Panc1 (cell line): ENCODE measurements around the gene SDC4. TPM values are rescaled to one million over a fixed set of nuclear protein-coding genes. Genes with fewer than 3 reads are reported as not detected.

ENCODE experiments used
- ATAC-seq: fragments of 200-7000 bp; cut with Tn5 transposase; 2 replicates; pipeline ENCODE4 v1.9.1; 2020; ENCODE audit warnings: mild to moderate bottlenecking, moderate library complexity
- BruUV-seq: library from RNA; stranded (reverse); fragments of 400-500 nt; replicated peaks from 2 replicates; lab custom pipeline; 2021; lab: Mats Ljungman, UMichigan
- CTCF ChIA-PET: fragments of 300-600 bp; sonication (Branson Sonifier 250); formaldehyde crosslinking; loops from one replicate; lab custom pipeline; 2022; ENCODE audit warnings: antibody characterized with exemption; lab: Charles Lee
- POLR2A ChIA-PET: fragments of 300-600 bp; sonication (Branson Sonifier 250); formaldehyde crosslinking; loops from one replicate; lab custom pipeline; 2022; ENCODE audit warnings: antibody characterized with exemption; lab: Charles Lee
- DNase-seq: peaks from one replicate; pipeline ENCODE4 v3.0.0-alpha.2; 2010; ENCODE audit warnings: low read depth, low spot score
- H3K27ac ChIP-seq: 2 replicates; pipeline ENCODE4 v1.5.1; 2011; ENCODE audit warnings: mild to moderate bottlenecking, low read length, inconsistent platforms
- H3K27me3 ChIP-seq: fragments of 200-500 bp; sonication (Bioruptor generic); 2 replicates; pipeline ENCODE4 v1.6.0; 2014; ENCODE audit warnings: low read length, inconsistent platforms; ENCODE audit not compliant: control insufficient read depth, insufficient read depth
- H3K36me3 ChIP-seq: fragments of 200-500 bp; sonication (Bioruptor generic); 2 replicates; pipeline ENCODE4 v1.5.1; 2014; ENCODE audit warnings: inconsistent platforms, mild to moderate bottlenecking, low read length, moderate library complexity; ENCODE audit not compliant: control insufficient read depth, insufficient read depth
- H3K4me1 ChIP-seq: 2 replicates; pipeline ENCODE4 v1.5.1; 2011; ENCODE audit warnings: inconsistent platforms, mild to moderate bottlenecking, low read length, moderate library complexity; ENCODE audit not compliant: control insufficient read depth, insufficient read depth
- H3K4me3 ChIP-seq, 2 experiments: 2 replicates each; pipeline ENCODE4 v1.5.1; 2011 to 2012; ENCODE audit warnings: low read depth in 2 of 2, low read length in 2 of 2, mild to moderate bottlenecking in 2 of 2, inconsistent platforms in 1 of 2, moderate library complexity in 1 of 2
- H3K9me3 ChIP-seq: fragments of 200-500 bp; sonication (Bioruptor generic); 2 replicates; pipeline ENCODE4 v1.5.1; 2014; ENCODE audit warnings: low read depth, mild to moderate bottlenecking, inconsistent platforms, low read length, moderate library complexity; ENCODE audit not compliant: control insufficient read depth, insufficient read depth
- POLR2AphosphoS5 ChIP-seq: IDR thresholded peaks from 2 replicates; pipeline ENCODE4 v1.6.1; 2012; ENCODE audit warnings: mild to moderate bottlenecking, low read depth, low read length, moderate library complexity
- SIN3A ChIP-seq: IDR thresholded peaks from 2 replicates; pipeline ENCODE4 v1.6.1; 2012; ENCODE audit warnings: low read depth, mild to moderate bottlenecking, low read length, moderate library complexity, borderline replicate concordance; ENCODE audit not compliant: insufficient read depth
- TCF7L2 ChIP-seq: IDR thresholded peaks from 2 replicates; pipeline ENCODE4 v1.6.1; 2011; ENCODE audit warnings: mild to moderate bottlenecking, low read depth, low read length, inconsistent platforms
- in situ Hi-C: cut with HindIII; loops from 2 replicates; pipeline ENCODE4 v1.10.0; 2016; ENCODE audit warnings: low sequenced_read_pairs, low pct_unique_long_range_greater_than_20kb
- intact Hi-C: fragments of 100-400 bp; cut with micrococcal nuclease; formaldehyde crosslinking; loops from one replicate; pipeline ENCODE4 v1.10.0; 2022; ENCODE audit not compliant: unreplicated experiment
- total RNA-seq: library from RNA; stranded (reverse); gene quantifications from one replicate; pipeline ENCODE4 v1.2.1, GENCODE V29; 2021; ENCODE audit not compliant: unreplicated experiment
- TF ChIP-seq, protein P1 (sequence below): fragments of 450-650 bp; IDR thresholded peaks from 2 replicates; pipeline ENCODE4 v1.5.1; 2017; ENCODE audit warnings: mild to moderate bottlenecking
- TF ChIP-seq, protein P2 (sequence below), 2 experiments: IDR thresholded peaks; 2 replicates each; pipeline ENCODE4 v1.6.1; 2011 to 2012; ENCODE audit warnings: low read depth in 2 of 2, control low read depth in 1 of 2, low read length in 1 of 2, mild to moderate bottlenecking in 1 of 2, moderate library complexity in 1 of 2; ENCODE audit not compliant: insufficient read depth in 1 of 2

Gene SDC4
- total RNA-seq, 1 experiment from 2014 or later = 93.3 TPM

DNA sequence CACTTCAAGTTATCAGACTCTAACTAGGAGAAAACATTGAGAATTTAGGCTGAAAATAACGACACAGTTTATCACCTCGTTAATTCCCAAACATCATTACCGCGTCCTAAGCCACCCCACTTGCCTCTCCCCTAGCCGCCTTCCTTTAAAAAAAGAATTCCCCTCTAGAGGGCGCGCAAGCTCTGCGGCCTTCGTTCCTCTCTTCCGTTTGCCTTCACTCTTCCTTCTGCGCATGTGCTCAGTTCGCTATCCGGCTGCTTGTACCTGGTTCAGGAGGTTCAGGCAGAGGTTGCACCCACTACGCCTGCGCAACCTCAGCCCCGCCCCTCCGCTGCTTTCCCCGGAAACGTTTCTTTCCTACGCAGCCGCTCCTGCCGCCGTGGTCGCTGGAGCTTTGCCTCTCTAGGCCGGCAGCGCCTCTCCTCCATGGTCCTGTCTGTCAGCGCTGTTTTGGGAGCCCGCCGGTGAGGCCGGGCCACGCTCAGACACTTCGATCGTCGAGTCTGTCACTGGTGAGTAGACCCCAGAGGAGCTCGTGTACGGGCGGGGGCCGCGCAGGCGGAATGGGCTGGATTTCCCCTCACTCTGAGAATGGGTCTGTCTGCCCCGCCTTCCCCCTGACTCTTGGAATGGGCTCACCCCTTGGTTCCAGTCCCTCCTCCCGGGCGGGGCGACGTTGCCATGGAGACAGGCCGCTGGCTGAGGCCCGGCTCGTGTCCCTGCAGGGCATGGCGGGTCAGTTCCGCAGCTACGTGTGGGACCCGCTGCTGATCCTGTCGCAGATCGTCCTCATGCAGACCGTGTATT is 14.8 kb upstream of the SDC4 start, which contains the start of gene SYS1:
SYS1 (plus strand) TSS at position 353 of the 807 bp plus-strand sequence; CDS start at position 729, 376 bp downstream.
- ChIA-PET CTCF (interaction anchor here (0.6 to 1.5 kb wide), 8 partner anchors 11 to 408 kb away, joined by 3 to 15 read pairs (median 4); no protein-coding TSS in a partner anchor), POLR2A (interaction anchor here (0.6 to 1.5 kb wide), 5 partner anchors 11 to 64 kb away, joined by 3 to 5 read pairs (median 4); no protein-coding TSS in a partner anchor)
- Histone ChIP-seq H3K9me3 (no peaks in the 10 kb centered on the region), H3K36me3 (no peaks in the 10 kb centered on the region; the same call in 1 of the 2 replicates), H3K27me3 (no peaks in the 10 kb centered on the region), H3K4me3 (peak within 1 kb of the TSS; percentile 80 to 83), H3K4me1 (peaks cover 27% of the 10 kb centered on the region), H3K27ac (peak within 1 kb of the TSS; percentile 93)
- intact Hi-C loops (loop anchor here (2.0 kb wide), 1 partner anchor 74 kb away; no protein-coding TSS in a partner anchor), in situ Hi-C loops (no loop called here)
- TF ChIP-seq, protein P1, sequence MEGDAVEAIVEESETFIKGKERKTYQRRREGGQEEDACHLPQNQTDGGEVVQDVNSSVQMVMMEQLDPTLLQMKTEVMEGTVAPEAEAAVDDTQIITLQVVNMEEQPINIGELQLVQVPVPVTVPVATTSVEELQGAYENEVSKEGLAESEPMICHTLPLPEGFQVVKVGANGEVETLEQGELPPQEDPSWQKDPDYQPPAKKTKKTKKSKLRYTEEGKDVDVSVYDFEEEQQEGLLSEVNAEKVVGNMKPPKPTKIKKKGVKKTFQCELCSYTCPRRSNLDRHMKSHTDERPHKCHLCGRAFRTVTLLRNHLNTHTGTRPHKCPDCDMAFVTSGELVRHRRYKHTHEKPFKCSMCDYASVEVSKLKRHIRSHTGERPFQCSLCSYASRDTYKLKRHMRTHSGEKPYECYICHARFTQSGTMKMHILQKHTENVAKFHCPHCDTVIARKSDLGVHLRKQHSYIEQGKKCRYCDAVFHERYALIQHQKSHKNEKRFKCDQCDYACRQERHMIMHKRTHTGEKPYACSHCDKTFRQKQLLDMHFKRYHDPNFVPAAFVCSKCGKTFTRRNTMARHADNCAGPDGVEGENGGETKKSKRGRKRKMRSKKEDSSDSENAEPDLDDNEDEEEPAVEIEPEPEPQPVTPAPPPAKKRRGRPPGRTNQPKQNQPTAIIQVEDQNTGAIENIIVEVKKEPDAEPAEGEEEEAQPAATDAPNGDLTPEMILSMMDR = peak; percentile 98
- TF ChIP-seq POLR2AphosphoS5 (peak; percentile 94), SIN3A (peak; percentile 58; the same call in 1 of the 2 replicates), TCF7L2 (no peak)
- TF ChIP-seq, protein P2, sequence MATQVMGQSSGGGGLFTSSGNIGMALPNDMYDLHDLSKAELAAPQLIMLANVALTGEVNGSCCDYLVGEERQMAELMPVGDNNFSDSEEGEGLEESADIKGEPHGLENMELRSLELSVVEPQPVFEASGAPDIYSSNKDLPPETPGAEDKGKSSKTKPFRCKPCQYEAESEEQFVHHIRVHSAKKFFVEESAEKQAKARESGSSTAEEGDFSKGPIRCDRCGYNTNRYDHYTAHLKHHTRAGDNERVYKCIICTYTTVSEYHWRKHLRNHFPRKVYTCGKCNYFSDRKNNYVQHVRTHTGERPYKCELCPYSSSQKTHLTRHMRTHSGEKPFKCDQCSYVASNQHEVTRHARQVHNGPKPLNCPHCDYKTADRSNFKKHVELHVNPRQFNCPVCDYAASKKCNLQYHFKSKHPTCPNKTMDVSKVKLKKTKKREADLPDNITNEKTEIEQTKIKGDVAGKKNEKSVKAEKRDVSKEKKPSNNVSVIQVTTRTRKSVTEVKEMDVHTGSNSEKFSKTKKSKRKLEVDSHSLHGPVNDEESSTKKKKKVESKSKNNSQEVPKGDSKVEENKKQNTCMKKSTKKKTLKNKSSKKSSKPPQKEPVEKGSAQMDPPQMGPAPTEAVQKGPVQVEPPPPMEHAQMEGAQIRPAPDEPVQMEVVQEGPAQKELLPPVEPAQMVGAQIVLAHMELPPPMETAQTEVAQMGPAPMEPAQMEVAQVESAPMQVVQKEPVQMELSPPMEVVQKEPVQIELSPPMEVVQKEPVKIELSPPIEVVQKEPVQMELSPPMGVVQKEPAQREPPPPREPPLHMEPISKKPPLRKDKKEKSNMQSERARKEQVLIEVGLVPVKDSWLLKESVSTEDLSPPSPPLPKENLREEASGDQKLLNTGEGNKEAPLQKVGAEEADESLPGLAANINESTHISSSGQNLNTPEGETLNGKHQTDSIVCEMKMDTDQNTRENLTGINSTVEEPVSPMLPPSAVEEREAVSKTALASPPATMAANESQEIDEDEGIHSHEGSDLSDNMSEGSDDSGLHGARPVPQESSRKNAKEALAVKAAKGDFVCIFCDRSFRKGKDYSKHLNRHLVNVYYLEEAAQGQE (IDR thresholded peaks at IDR 0.05; ENCODE audit: insufficient read depth in 1 of 2, low read depth in 2 of 2, low read length in 1 of 2) = peak in 1 of 2 experiments; percentile 52; a peak in 1 of 4 replicates
- DNase-seq (peak; percentile 95), ATAC-seq (peak; percentile 94)
- TSS peak; percentile 86 for BruUV-seq

DNA sequence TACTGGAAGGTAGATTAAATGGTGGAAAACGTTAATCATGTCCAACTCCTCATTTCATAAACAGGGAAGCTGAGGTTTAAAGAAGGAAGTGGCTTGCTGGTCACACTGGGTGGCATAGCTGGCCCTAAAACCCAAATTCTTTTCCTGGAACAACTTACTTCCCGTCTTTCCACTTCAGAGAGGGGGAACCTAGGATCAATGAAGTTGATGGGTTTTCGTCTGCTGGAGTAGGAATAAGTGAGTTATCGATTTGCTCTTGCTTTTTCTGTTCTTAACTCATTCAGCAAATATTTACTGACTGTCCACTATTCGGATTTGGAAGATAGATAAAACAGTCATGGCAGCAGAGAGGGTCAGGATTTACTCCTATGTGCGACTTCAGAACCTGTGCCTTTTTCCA is 13.6 kb upstream of the SDC4 start:
- intact Hi-C loops = loop anchor here (2.0 kb wide), 1 partner anchor 75 kb away; no protein-coding TSS in a partner anchor
- Histone ChIP-seq H3K27me3 (no peaks in the 10 kb centered on the region), H3K9me3 (no peaks in the 10 kb centered on the region), H3K4me3 (no peak overlapping the region), H3K27ac (peak overlapping the region; percentile 93; the same call in 1 of the 2 replicates), H3K4me1 (peaks cover 27% of the 10 kb centered on the region), H3K36me3 (no peaks in the 10 kb centered on the region; the same call in 1 of the 2 replicates)
- TF ChIP-seq, protein P2 (IDR thresholded peaks at IDR 0.05; ENCODE audit: insufficient read depth in 1 of 2, low read depth in 2 of 2, low read length in 1 of 2) = no peak
- no peak for TF ChIP-seq TCF7L2
- in situ Hi-C loops = no loop called here
- ChIA-PET POLR2A (no interaction called here), CTCF (no interaction called here)
- no peak for ATAC-seq
- no peak for DNase-seq
- BruUV-seq = no TSS peak
